Cardiac septum (tissue), 1 donor: ENCODE results near the gene BICRA. TPM values are rescaled to one million over a fixed set of nuclear protein-coding genes. Genes with fewer than 3 reads are reported as not detected.

Experiments used
- DNase-seq: peaks from one replicate; pipeline ENCODE4 v3.0.0-alpha.2; 2020; ENCODE audit warnings: low spot score
- intact Hi-C: fragments of 100-400 bp; cut with DNase I; formaldehyde crosslinking; loops from one replicate; pipeline ENCODE4 v1.14.0; 2022
- total RNA-seq: library from RNA; stranded (reverse); fragmentation: NEBNext Ultra II Directional; extraction: Animal tissue kit (Norgen Biotek cat#: 25700); gene quantifications from one replicate; pipeline ENCODE4 v1.2.1, GENCODE V29; 2021
- donor health status: DM: no; HTN: no; CAD: no.

The BICRA gene
- total RNA-seq, 1 donor from 2014 or later = 9.3 TPM

DNA sequence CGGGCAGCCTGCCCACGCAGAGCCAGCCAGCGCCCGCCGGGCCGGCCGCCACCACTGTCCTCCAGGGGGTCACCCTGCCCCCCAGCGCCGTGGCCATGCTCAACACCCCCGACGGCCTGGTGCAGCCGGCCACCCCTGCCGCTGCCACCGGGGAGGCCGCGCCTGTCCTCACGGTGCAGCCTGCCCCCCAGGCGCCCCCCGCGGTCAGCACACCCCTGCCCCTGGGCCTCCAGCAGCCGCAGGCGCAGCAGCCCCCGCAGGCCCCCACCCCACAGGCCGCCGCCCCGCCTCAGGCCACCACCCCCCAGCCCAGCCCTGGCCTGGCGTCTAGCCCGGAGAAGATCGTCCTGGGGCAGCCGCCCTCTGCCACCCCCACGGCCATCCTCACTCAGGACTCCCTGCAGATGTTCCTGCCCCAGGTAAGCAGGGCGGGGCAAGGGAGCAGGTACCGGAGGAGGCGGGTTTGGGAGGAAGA is 72.0 kb downstream of the BICRA start:
- DNase-seq = no peak
- intact Hi-C loops = loop anchor here (10.0 kb wide), 1 partner anchor 376 kb away; the partner anchor contains the start of gene C5AR1

DNA sequence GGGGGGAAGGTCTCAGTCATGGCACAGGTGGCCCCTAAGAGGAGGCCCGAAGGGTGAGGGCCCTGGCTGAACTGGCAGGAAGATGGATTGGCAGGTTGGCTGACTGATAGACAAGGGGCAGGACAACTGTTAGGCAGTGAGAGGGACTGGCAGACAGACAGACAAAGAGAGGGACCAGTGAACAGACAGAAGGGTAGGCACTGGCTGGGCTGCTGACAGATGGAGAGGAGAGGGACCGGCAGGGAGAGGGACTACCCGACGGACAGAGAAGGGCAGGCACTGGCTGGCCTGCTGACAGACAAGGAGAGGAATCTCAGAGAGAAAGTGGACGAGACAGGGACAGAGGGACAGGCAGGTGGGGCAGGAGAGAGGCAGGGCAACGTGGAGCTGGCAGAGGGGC is 72.5 kb downstream of the BICRA start:
- intact Hi-C loops = loop anchor here (10.0 kb wide), 1 partner anchor 377 kb away; the partner anchor contains the start of gene C5AR1
- no peak for DNase-seq

DNA sequence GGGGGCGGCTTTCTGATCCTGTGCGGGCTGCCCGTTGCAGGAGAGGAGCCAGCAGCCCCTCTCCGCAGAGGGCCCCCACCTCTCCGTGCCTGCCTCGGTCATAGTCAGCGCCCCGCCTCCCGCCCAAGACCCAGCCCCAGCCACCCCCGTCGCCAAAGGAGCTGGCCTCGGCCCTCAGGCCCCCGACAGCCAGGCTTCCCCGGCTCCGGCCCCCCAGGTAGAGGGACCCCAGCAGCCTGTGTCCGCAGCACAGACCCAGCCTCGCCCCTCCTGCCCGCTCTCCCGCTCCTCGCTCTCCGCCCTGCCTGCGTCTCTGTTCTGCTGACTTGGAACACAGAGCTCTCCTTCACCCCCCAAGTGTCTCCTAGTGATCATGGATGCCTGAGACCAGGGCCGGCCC is 73.0 kb downstream of the BICRA start:
- DNase-seq = no peak
- intact Hi-C loops = loop anchor here (10.0 kb wide), 1 partner anchor 377 kb away; the partner anchor contains the start of gene C5AR1

DNA sequence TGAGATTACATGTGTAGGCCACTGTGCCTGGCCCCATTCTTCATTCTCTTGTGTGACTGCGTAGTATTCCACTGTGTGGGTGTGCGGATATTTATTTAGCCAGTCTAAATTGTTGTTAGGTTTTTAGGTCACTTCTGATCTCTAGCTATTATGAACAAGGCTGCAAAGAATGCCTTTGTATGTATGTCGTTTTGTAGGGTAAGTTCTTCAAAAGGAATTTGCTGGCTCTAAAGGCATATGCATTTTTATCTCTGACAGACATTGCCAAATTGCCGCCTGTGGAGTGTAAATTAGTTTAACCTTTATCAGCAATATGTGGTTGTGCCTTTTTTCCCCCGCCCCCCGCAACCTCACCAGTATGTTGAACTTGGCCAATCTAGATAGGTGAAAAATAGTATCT is 74.0 kb downstream of the BICRA start:
- no peak for DNase-seq
- intact Hi-C loops = loop anchor here (10.0 kb wide), 1 partner anchor 378 kb away; the partner anchor contains the start of gene C5AR1

DNA sequence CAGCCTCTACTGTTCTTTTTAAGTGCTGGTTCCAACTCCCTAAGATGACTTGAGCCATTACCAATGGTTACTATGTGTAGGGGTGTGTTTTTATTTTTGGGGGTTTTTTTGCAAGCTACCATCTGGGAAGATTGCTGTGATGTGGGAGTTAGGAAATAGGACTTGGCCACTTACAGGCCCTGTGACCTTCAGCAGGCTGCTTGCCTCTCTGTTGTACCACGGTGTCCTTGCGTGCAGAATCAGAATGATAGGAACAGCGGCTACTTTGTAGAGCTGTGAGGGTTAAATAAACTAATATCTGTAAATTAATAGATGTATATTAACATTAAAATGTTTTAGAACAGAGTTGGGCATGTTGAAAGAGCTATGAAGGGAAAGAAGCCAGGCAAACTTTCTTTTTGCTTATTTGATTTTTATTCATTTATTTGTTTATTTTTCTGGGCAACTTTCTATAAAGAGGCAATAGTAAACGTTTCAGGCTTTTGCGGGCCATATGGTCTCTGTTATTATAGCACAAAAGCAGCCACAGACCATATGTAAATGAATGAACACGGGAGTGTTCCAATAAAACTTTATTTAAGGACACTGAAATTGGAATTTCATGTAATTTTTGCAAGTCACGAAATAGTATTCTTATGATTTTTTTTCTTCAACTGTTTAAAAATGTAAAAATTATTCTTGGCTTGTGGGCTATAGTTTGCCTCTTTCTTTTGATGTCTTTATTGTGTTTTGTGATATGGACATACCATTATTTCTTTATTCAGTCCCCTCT is 77.9 kb downstream of the BICRA start:
- intact Hi-C loops = loop anchor here (10.0 kb wide), 1 partner anchor 382 kb away; the partner anchor contains the start of gene C5AR1
- no peak for DNase-seq

DNA sequence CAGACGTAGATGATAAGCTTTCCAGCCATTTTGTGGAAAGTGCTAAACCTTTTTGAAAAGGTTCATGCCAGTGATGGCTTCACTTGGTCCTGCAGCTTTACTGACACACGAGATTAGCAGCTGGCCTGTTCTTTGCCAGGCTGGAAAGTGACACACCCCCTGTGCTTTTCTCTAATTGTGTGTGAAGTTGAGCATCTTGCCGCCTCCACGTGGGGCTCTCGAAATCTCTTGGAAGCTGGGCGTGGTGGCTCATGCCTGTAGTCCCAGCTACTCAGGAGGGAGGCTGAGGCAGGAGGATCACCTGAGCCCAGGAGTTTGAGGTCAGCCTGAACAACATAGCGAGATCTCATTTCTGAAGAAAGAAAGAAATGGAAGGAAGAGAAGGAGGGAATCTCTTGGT is 79.0 kb downstream of the BICRA start:
- DNase-seq = no peak
- intact Hi-C loops = loop anchor here (10.0 kb wide), 1 partner anchor 383 kb away; the partner anchor contains the start of gene C5AR1

DNA sequence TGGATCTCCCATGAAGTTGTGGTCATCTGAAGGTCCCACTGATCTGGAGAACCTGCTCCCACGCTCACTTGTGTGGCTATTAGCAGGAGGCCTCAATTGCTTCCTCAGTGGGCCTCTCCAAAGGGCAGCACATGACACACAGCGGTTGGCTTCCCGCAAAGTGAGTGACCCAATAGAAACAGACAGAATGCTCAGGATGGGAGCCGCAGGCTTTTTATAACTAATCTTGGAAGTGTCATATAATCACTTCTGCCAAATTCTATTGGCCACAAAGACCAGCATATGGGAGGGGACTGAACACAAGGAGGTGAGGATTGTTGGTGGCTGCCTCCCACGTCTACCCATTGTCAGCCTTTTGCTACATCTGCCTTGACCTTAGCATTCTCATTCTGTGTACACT is 82.2 kb downstream of the BICRA start:
- no peak for DNase-seq
- intact Hi-C loops = no loop called here

DNA sequence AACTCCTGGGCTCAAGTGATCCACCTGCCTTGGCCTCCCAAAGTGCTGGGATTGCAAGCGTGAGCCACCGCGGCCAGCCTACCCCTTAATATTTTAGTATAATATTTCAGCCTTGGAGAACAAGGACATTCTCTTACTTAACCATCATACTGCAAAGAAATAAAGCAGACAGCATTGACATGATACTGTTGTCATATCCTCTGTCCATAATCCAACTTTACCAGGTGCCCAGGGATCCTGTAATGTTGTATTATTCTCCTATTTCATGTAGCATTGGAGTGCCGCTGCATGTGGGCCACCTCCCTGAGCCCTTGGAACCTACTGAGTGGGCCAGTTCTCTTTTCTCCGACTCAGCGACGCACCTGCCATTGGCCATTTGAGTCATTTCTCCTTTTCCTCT is 82.8 kb downstream of the BICRA start:
- no peak for DNase-seq
- intact Hi-C loops = no loop called here

DNA sequence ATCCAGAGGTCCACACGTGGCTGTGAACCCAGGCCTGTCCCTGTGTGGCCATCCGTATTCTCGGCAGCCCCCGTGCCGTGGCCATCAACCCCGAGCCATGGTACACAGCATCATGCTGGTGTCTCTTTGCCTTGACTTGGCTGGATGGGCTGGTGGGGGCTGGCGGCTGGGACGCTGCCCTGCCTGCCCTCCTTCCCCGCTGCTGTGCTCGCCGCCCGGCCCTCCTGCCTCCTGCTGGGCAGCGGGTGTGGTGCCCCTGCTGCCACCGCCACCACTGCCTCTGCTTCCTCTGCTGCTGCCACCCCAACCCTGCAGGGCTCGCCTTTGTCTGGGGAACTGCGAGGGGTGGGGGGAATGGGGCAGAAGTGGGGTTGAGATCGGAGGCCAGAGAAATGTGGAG is 84.6 kb downstream of the BICRA start:
- no peak for DNase-seq
- intact Hi-C loops = no loop called here

DNA sequence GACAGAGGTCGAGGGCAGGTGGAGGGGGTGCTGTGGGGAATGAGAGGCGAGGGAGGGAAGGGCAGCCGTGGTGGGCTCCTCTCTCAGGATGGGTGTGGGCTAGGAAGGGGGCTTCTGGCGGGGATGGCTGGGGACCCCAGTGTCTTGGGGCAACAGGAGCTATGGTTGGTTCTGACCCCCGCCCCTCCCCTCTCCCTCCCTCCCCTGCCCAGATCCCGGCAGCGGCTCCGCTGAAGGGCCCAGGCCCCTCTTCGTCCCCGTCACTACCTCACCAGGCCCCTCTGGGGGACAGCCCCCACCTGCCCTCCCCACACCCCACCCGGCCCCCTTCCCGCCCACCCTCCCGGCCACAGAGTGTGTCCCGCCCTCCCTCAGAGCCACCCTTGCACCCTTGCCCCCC is 85.0 kb downstream of the BICRA start:
- intact Hi-C loops = no loop called here
- no peak for DNase-seq

DNA sequence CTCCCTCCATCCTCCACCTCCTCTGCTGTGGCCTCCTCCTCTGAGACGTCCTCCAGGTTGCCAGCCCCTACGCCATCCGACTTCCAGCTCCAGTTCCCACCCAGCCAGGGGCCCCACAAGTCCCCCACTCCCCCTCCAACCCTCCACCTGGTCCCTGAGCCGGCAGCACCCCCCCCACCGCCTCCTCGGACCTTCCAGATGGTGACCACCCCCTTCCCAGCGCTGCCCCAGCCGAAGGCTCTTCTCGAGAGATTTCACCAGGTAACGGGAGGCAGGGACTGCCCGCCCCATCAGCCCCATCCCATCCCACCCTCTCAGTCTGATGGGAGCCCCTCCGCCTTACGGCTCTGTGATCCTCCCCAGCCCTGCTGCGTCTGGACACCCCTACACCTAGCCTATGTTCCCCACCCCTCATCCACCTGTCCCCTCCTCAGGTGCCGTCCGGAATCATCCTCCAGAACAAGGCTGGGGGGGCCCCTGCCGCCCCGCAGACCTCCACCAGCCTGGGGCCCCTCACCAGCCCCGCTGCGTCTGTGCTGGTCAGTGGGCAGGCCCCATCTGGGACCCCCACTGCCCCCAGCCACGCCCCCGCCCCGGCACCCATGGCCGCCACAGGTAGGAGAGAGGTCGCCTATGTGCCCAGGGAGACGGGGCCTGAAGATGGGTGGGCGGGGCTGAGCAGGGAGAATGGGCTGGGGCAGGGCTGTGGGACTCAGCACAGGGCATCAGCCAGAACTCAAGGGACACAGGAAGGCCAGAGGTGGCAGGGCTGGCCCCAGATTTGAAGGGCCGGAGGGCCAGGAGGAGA is 85.7 kb downstream of the BICRA start:
- DNase-seq = no peak
- intact Hi-C loops = loop anchor here (5.0 kb wide), 1 partner anchor 82 kb away; no protein-coding TSS in a partner anchor

DNA sequence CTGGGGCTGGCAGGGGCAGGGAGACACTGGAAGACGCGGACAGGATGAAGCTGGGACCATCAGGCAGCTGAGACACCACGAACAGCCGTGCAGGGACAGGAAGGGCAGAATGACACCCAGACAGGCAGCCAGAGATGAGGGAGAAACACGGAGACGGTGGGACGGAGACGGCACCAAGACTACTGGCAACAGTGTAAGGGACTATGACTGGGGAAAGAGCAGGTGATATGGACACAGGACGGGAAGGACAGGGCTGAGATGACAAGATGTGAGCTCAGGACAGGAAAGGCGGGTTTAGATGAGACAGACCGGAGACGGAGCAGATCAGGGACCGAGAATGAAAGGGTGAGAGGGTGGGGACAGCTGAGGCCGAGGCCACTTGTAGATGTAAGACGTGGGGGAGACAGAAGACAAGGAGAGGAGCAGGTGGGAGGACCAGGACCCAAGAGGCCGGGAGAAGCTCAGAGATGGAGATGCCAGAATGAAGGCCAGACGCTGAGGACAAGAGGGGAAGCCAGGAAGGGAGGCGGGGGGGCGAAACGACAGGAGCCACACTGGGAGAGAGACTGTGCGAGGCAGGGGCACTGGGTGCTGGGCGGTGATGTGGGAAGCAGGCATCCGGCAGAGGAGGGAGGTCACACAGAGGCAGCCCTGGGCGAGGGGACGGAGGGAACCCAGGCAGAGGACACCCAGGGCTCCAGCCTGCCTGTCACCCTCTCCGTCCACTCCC is 86.8 kb downstream of the BICRA start:
- intact Hi-C loops = loop anchor here (5.0 kb wide), 1 partner anchor 83 kb away; no protein-coding TSS in a partner anchor
- DNase-seq = no peak

DNA sequence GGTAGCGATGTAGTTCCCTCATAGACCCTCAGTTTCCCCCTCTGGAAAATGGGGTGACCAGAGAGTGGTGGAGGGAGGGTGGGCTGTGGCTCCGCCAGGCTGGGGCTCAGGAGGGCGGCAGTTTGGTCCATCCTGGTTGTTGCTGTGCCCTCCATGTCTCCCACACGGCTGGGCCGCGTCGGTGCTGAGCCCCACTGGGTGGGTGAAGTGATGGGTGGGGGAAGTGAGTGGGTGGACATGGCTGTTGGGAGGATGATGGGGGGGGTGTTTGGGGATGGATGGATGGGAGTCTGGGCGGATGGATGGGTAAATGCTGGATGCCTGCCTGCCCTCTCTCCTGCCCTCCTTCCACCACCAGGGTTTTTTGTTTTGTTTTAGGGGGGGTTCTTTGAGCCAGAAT is 87.7 kb downstream of the BICRA start:
- intact Hi-C loops = loop anchor here (5.0 kb wide), 1 partner anchor 84 kb away; no protein-coding TSS in a partner anchor
- no peak for DNase-seq

DNA sequence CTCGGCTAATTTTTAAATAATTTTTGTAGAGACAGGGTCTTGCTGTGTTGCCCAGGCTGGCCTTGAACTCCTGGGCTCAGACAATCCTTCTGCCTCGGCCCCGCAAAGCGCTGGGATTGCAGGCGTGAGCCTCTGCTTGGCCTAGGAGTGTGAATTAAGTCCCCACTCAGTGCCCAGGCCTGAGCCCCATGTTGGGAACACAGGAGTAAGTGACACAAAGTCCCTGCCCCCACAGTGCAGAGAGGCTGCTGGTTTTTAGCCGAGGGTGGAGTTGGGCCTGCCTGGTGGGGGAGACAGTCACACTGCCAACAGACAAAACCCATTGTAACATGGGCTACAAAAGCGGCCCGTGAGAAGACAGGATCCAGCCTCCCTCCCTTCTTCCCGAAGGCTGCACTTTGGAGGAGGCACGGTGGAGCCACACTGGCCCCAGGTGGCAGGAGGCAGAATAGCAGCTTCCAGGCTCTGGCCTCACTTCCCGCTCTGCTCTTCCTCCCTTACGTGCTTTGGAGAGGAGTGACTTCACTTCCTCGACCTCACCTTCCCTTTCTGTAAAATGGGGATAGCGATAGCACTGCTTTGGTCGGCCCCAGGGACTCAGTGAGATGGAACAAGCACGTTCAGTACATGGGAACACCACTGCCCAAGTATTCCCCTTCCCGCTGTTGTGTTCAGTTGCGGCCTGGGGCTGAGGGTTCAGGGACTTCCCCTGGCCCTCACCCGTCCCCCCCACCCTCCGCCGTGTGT is 89.1 kb downstream of the BICRA start:
- intact Hi-C loops = loop anchor here (1.0 to 5.0 kb wide), 3 partner anchors 86 to 262 kb away; no protein-coding TSS in a partner anchor
- DNase-seq = no peak

DNA sequence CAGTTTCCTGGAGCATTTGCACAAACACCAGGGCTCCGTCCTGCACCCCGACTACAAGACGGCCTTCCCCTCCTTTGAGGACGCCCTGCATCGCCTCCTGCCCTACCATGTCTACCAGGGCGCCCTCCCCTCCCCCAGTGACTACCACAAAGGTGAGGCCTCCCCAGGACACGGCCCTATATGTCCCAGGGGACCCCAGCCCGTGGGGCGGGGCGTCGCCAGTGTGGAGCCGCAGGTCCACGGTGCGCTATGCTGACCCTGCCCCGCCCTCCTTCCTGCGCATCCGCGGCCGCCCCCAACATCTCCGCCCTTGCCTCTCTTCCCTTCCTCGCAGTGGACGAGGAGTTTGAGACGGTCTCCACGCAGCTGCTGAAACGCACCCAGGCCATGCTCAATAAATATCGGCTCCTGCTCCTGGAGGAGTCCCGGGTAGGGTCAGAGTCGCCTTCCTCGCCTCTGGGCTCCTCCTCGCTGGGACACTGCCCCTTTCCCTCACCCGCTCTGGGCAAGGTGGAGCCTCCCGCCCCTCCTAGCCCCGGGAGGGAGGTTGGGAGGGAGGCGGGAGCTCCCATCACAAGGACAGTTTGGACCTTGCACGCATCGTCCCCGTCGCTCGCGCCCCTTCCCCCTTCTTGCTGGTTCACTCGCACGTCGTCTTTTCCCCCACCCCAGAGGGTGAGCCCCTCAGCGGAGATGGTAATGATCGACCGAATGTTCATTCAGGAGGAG is 89.9 kb downstream of the BICRA start:
- DNase-seq = no peak
- intact Hi-C loops = loop anchor here (1.0 to 5.0 kb wide), 3 partner anchors 86 to 262 kb away; no protein-coding TSS in a partner anchor

DNA sequence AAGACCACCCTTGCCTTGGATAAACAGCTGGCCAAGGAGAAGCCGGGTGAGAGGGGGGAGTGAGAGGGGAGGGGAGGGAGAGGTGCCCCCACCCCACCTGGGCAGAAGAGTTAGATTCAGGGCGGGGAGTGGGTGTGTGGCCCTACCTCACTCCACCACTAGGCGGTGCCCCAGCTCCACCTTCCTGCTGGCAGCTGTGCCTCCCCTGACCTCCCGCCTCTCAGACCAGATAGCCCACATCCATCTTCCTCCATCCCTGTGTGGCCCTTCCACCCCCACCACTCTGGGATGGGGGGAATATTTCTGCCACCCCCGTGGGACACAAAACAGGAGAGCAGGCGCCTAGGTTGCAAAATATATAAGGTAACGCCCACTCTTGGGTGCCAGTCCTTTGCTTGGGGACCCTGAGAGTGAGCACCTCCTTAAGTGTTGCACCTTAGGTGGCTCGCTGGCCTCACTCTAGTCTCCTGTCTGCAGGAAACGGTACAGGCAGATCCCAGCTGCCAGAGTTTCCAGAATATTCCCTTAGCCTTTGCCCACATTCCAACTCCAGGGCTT is 90.5 kb downstream of the BICRA start:
- intact Hi-C loops = loop anchor here (2.0 to 5.0 kb wide), 2 partner anchors 87 to 183 kb away; no protein-coding TSS in a partner anchor
- DNase-seq = no peak

DNA sequence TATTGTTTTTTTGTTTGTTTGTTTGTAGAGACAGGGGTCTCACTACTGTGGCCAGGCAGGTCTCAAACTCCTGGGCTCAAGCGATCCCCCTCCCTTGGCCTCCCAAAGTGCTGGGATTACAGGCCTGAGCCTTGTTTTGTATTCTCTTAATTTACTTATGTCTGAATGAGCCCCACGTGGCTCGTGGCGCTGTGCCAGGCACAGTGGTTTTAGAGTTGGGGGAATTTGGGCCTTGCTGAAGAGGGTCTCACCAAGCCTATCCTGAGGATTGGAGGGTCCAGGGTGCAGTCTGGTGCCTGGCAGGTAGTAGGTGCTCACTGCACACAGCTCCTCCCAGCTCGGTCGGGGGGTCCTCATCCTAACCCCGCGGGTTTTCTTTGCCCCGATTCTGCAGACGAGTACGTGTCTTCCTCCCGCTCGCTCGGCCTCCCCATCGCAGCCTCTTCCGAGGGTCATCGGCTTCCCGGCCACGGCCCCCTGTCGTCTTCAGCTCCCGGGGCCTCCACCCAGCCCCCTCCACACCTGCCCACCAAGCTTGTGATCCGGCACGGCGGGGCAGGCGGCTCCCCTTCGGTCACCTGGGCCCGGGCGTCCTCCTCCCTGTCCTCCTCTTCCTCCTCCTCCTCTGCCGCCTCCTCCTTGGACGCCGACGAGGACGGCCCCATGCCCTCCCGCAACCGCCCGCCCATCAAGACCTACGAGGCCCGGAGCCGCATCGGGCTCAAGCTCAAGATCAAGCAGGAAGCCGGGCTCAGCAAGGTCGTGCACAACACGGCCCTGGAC is 92.2 kb downstream of the BICRA start:
- no peak for DNase-seq
- intact Hi-C loops = no loop called here
